Esophagus squamous epithelium (tissue), 5 donors: ENCODE measurements around the gene FOXE3. TPM values are rescaled to one million over a fixed set of nuclear protein-coding genes. Genes with fewer than 3 reads are reported as not detected.
A peak's percentile ranks its signal among the peaks of the same experiment; 100 is the strongest.

Source experiments
- DNase-seq: peaks from one replicate; lab custom pipeline; 2025; lab: John Stamatoyannopoulos, UW
- H3K27ac ChIP-seq, 4 donors: fragments of 200-600 bp; sonication (generic); one replicate each; pipeline ENCODE4 v1.5.1; 2016 to 2019; ENCODE audit warnings: mild to moderate bottlenecking in 1 of 4
- H3K27me3 ChIP-seq, 4 donors: fragments of 200-600 bp; sonication (generic); 1 replicate in 3 of 4; 2 replicates in 1 of 4; pipeline versions ENCODE4 v1.5.1 to v1.6.0; 2017 to 2021; ENCODE audit warnings: antibody characterized with exemption in 1 of 4
- H3K36me3 ChIP-seq, 3 donors: fragments of 200-600 bp; sonication (generic); one replicate each; pipeline ENCODE4 v1.5.1; 2016 to 2019
- H3K4me1 ChIP-seq, 3 donors: fragments of 200-600 bp; sonication (generic); one replicate each; pipeline ENCODE4 v1.5.1; 2017 to 2019
- H3K4me3 ChIP-seq, 4 donors: fragments of 200-600 bp; sonication (generic); 1 replicate in 3 of 4; 2 replicates in 1 of 4; pipeline ENCODE4 v1.5.1; 2016 to 2019; ENCODE audit warnings: mild to moderate bottlenecking in 2 of 4, moderate library complexity in 1 of 4
- H3K9me3 ChIP-seq, 3 donors: fragments of 200-600 bp; sonication (generic); one replicate each; pipeline ENCODE4 v1.5.1; 2016 to 2019
- POLR2A ChIP-seq, 4 donors: fragments of 450-650 bp; IDR thresholded peaks; one replicate each; pipeline ENCODE4 v1.6.1; 2017; ENCODE audit warnings: antibody characterized with exemption in 4 of 4, mild to moderate bottlenecking in 4 of 4, moderate library complexity in 3 of 4
- WGBS, 2 donors: methylation state at CpG; one replicate each; pipeline ENCODE4 v1.1.5; 2018; 5-methylcytosine and 5-hydroxymethylcytosine counted together
- intact Hi-C: fragments of 100-400 bp; cut with DNase I; formaldehyde crosslinking; loops from one replicate; pipeline ENCODE4 v1.15.0; 2022
- total RNA-seq, 4 donors: library from RNA; depleted of rRNA; stranded (reverse); fragments of >200 nt; gene quantifications; one replicate each; pipeline ENCODE4 v1.1.0, GENCODE V29; 2016
- TF ChIP-seq, protein P1 (sequence below), 6 experiments: fragments of 450-650 bp in 4 of 6; fragments of 200-600 bp in 2 of 6; sonication (generic) in 2 of 6; IDR thresholded peaks; one replicate each; pipeline ENCODE4 v1.5.1; 2016 to 2019; ENCODE audit warnings: antibody characterized with exemption in 6 of 6, mild to moderate bottlenecking in 4 of 6, moderate library complexity in 4 of 6
- donor health status: DM: yes; HTN: yes; CAD: no.

FOXE3 gene
- not detected for total RNA-seq

DNA sequence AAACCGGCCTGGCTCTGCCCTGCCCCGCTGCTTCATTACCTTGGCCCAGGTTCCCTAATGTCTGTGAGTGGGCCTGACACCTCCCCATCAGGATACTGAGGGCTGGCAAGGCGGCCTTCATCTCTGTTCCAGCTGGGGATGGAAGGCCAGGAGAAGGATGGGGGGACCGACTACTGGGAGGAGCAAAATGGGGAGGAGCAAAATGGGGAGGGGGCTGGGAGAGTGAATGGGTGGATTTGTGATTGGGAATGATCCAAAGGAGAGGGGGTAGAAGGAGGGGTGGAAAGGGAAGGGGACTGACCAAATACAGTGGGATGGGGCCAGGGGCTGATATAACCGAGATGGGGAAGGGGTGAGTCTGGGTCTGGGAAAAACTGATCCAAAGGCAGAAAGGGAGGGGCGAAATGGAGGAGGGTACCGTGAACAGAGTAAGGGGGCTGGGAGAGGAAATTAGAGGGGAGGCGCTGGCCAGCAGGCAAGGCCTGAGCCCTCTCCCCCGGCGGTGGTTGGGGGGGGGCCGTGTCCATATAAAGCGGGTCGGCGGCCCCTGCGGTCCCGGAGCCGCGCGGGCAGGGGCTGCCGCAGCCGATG is at the start of gene FOXE3:
FOXE3 (plus strand) TSS at position 558 of the 591 bp plus-strand sequence; CDS start at position 589, 31 bp downstream.
- Histone ChIP-seq H3K4me1 (peaks cover 0 to 12% (median 10%) of the 10 kb centered on the region in 3 donors), H3K27ac (no peak within 1 kb of the TSS), H3K27me3 (peaks cover 0 to 96% (median 5%) of the 10 kb centered on the region in 4 donors), H3K36me3 (no peaks in the 10 kb centered on the region), H3K9me3 (no peaks in the 10 kb centered on the region), H3K4me3 (peak within 1 kb of the TSS in 2 of 4 donors; percentile 29 to 61)
- DNase-seq, result no peak
- 32 to 34% methylated on average over 16 to 21 of the region's 21 CpGs for WGBS, 2 donors
- intact Hi-C loops, result no loop called here
- TF ChIP-seq, protein P1, sequence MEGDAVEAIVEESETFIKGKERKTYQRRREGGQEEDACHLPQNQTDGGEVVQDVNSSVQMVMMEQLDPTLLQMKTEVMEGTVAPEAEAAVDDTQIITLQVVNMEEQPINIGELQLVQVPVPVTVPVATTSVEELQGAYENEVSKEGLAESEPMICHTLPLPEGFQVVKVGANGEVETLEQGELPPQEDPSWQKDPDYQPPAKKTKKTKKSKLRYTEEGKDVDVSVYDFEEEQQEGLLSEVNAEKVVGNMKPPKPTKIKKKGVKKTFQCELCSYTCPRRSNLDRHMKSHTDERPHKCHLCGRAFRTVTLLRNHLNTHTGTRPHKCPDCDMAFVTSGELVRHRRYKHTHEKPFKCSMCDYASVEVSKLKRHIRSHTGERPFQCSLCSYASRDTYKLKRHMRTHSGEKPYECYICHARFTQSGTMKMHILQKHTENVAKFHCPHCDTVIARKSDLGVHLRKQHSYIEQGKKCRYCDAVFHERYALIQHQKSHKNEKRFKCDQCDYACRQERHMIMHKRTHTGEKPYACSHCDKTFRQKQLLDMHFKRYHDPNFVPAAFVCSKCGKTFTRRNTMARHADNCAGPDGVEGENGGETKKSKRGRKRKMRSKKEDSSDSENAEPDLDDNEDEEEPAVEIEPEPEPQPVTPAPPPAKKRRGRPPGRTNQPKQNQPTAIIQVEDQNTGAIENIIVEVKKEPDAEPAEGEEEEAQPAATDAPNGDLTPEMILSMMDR (IDR thresholded peaks at IDR 0.05), result no peak
- no peak for TF ChIP-seq POLR2A (IDR thresholded peaks at IDR 0.05)

DNA sequence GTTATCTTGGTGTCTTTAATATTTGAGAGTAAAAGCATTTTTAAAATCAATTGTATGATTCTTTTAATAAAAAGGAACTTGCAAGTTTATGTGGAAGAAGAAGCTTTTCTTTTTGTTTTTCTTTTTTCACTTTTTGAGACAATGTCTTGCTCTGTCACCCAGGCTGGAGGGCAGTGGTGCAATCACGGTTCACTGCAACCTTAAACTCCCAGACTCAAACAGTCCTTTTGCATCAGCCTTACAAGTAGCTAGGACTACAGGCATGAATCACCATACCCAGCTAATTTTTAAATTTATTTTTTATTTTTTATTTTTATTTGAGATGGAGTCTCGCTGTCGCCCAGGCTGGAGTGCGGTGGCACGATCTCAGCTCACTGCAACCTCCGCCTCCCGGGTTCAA is 48.4 kb upstream of the FOXE3 start:
- Histone ChIP-seq H3K4me1 (no peaks in the 10 kb centered on the region), H3K36me3 (peaks cover 5 to 49% (median 25%) of the 10 kb centered on the region in 3 donors), H3K27me3 (no peaks in the 10 kb centered on the region), H3K4me3 (no peak overlapping the region), H3K27ac (no peak overlapping the region), H3K9me3 (no peaks in the 10 kb centered on the region)
- DNase-seq, result no peak
- 94 to 97% methylated on average over 7 of the region's 7 CpGs for WGBS, 2 donors
- intact Hi-C loops, result no loop called here
- TF ChIP-seq, protein P1 (IDR thresholded peaks at IDR 0.05), result no peak
- no peak for TF ChIP-seq POLR2A (IDR thresholded peaks at IDR 0.05)

DNA sequence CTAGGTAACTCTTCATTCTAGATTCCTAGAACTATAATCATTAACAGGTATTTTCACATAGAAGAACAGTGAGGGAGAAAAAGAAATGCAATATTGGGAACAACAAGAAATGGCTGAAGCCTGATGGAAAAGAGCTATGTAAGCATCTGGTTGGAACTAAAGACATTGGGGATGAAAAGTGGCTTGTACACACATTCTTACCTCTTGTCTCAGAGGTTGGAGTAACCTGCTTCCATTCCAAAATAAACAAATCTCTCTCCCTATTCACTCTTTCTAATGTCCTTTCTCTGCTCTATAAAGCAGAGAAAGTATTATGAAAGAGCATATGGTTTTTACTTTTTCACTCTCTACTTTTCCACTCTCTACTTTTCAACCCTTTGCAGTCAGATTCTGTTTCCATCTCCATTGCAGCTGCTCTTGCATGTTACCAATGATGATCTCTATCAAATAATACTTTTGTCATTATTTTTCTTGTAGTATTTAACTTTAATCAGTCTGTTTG is 45.0 kb upstream of the FOXE3 start:
- H3K4me1 ChIP-seq, result no peaks in the 10 kb centered on the region
- peaks cover 5 to 82% (median 39%) of the 10 kb centered on the region in 3 donors for H3K36me3 ChIP-seq
- H3K27me3 ChIP-seq, result no peaks in the 10 kb centered on the region
- TF ChIP-seq POLR2A (IDR thresholded peaks at IDR 0.05), result no peak
- TF ChIP-seq, protein P1 (IDR thresholded peaks at IDR 0.05), result no peak
- no peak overlapping the region for H3K4me3 ChIP-seq
- no peaks in the 10 kb centered on the region for H3K9me3 ChIP-seq
- DNase-seq, result no peak
- intact Hi-C loops, result no loop called here
- H3K27ac ChIP-seq, result no peak overlapping the region

DNA sequence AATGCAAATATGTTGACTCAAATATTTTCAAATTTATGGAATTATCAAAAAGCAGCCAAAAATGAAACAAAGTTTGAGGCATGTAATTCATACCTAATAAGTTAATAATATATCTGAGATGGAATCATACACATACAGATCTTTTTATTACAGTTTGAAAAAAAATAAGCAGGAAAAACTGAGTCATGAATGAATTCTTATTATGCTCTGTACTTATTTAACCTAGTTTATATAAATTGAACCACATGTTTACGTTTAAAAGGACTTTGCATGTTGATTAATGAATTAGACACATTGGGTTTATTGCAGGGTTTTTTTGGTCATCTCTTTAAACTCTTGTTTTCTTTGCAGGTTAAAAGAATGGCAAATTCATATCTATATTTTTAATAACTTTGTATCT is 41.6 kb upstream of the FOXE3 start:
- H3K4me1 ChIP-seq, result no peaks in the 10 kb centered on the region
- peaks cover 0 to 99% (median 28%) of the 10 kb centered on the region in 3 donors for H3K36me3 ChIP-seq
- intact Hi-C loops, result no loop called here
- no peak for TF ChIP-seq POLR2A (IDR thresholded peaks at IDR 0.05)
- TF ChIP-seq, protein P1 (IDR thresholded peaks at IDR 0.05), result no peak
- WGBS, 2 donors, result 69 to 83% methylated on average over 1 of the region's 1 CpG
- no peak overlapping the region for H3K27ac ChIP-seq
- no peak overlapping the region for H3K4me3 ChIP-seq
- H3K27me3 ChIP-seq, result no peaks in the 10 kb centered on the region
- no peak for DNase-seq
- no peaks in the 10 kb centered on the region for H3K9me3 ChIP-seq

DNA sequence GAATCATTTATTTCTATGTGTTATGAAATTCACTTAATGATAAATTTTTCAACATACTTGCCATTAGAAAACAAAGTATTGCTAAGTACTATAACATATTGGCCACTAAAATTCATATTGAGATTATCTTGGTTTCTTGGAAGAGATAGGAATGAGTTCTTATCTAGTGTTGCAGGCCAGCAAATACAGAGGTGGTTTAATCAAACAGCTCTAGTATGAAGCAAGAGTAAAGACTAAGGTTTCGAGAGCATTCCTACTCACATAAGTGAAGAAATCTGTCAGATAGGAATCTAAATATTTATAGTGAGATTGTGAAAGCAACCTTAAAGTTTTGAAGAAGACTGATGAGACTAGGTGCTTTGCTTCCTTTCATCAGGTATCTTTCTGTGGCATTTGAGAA is 37.9 kb upstream of the FOXE3 start:
- Histone ChIP-seq H3K4me1 (no peaks in the 10 kb centered on the region), H3K36me3 (peaks cover 0 to 98% (median 9%) of the 10 kb centered on the region in 3 donors), H3K9me3 (no peaks in the 10 kb centered on the region), H3K27me3 (no peaks in the 10 kb centered on the region), H3K27ac (no peak overlapping the region), H3K4me3 (no peak overlapping the region)
- WGBS, 2 donors, result 75 to 96% methylated on average over 1 of the region's 1 CpG
- TF ChIP-seq, protein P1 (IDR thresholded peaks at IDR 0.05), result no peak
- no peak for TF ChIP-seq POLR2A (IDR thresholded peaks at IDR 0.05)
- no peak for DNase-seq
- intact Hi-C loops, result no loop called here
